PC-3 (cell line): Measurements from ENCODE around the gene BCAS4. TPM values are rescaled to one million over a fixed set of nuclear protein-coding genes. Genes with fewer than 3 reads are reported as not detected.

Experiments
- ATAC-seq: fragments of 200-7000 bp; cut with Tn5 transposase; 2 replicates; pipeline ENCODE4 v1.9.1; 2020; ENCODE audit warnings: mild to moderate bottlenecking, moderate library complexity
- BruUV-seq: library from RNA; stranded (reverse); fragments of 400-500 nt; replicated peaks from 2 replicates; lab custom pipeline; 2021; lab: Mats Ljungman, UMichigan
- CTCF ChIA-PET: fragments of 300-600 bp; sonication (Branson Sonifier 250); formaldehyde crosslinking; loops from one replicate; lab custom pipeline; 2022; ENCODE audit warnings: antibody characterized with exemption; lab: Charles Lee
- POLR2A ChIA-PET: fragments of 300-600 bp; sonication (Branson Sonifier 250); formaldehyde crosslinking; loops from one replicate; lab custom pipeline; 2022; ENCODE audit warnings: antibody characterized with exemption; ENCODE audit not compliant: unreplicated experiment; lab: Charles Lee
- DNase-seq: peaks from one replicate; pipeline ENCODE4 v3.0.0-alpha.2; 2015
- H2AFZ ChIP-seq: fragments of 300-600 bp; sonication (generic); 2 replicates; pipeline ENCODE4 v1.6.0; 2016; ENCODE audit warnings: antibody characterized with exemption, low read length
- H3F3A ChIP-seq: fragments of 300-600 bp; sonication (generic); one replicate; pipeline ENCODE4 v1.6.0; 2017; ENCODE audit warnings: antibody characterized with exemption, low read length, control low read depth, mild to moderate bottlenecking; ENCODE audit not compliant: unreplicated experiment
- H3K27ac ChIP-seq: fragments of 300-600 bp; sonication (generic); 2 replicates; pipeline ENCODE4 v1.5.1; 2016; ENCODE audit warnings: mild to moderate bottlenecking, low read length
- H3K27me3 ChIP-seq: fragments of 300-600 bp; sonication (generic); 2 replicates; pipeline ENCODE4 v1.6.1; 2016; ENCODE audit warnings: low read length, mixed read lengths
- H3K36me3 ChIP-seq: fragments of 300-600 bp; sonication (generic); 2 replicates; pipeline ENCODE4 v1.6.1; 2016; ENCODE audit warnings: low read depth, mixed run types, low read length, mixed read lengths
- H3K4me1 ChIP-seq: fragments of 300-600 bp; sonication (generic); 2 replicates; pipeline ENCODE4 v1.5.1; 2016; ENCODE audit warnings: low read length; ENCODE audit not compliant: insufficient read depth
- H3K4me2 ChIP-seq: fragments of 300-600 bp; sonication (generic); 2 replicates; pipeline ENCODE4 v1.6.0; 2016; ENCODE audit warnings: low read length
- H3K4me3 ChIP-seq: fragments of 300-600 bp; sonication (generic); 2 replicates; pipeline ENCODE4 v1.5.1; 2016; ENCODE audit warnings: mild to moderate bottlenecking, low read length, mixed read lengths
- H3K79me2 ChIP-seq: fragments of 300-600 bp; sonication (generic); 2 replicates; pipeline ENCODE4 v1.6.1; 2017; ENCODE audit warnings: low read length, mixed read lengths
- H3K9ac ChIP-seq: fragments of 300-600 bp; sonication (generic); 2 replicates; pipeline ENCODE4 v1.6.0; 2016; ENCODE audit warnings: mild to moderate bottlenecking, low read length
- H3K9me2 ChIP-seq: fragments of 300-600 bp; sonication (generic); replicated peaks from 2 replicates; pipeline ENCODE4 v1.6.1; 2016; ENCODE audit warnings: mixed run types, low read length, mixed read lengths
- H3K9me3 ChIP-seq: fragments of 300-600 bp; sonication (generic); 2 replicates; pipeline ENCODE4 v1.6.1; 2016; ENCODE audit warnings: low read length, mixed read lengths
- H4K20me1 ChIP-seq: fragments of 300-600 bp; sonication (generic); 2 replicates; pipeline ENCODE4 v1.6.1; 2016; ENCODE audit warnings: low read length, mixed read lengths
- CTCF ChIP-seq: fragments of 300-600 bp; sonication (generic); conservative IDR thresholded peaks from 2 replicates; pipeline ENCODE4 v1.5.1; 2017; ENCODE audit warnings: antibody characterized with exemption, low read depth, mild to moderate bottlenecking, low read length
- EZH2 ChIP-seq: fragments of 300-600 bp; sonication (generic); IDR thresholded peaks from one replicate; pipeline ENCODE4 v1.6.1; 2017; ENCODE audit warnings: antibody characterized with exemption, mild to moderate bottlenecking, low read length; ENCODE audit not compliant: unreplicated experiment
- EZH2phosphoT487 ChIP-seq: fragments of 300-600 bp; sonication (generic); IDR thresholded peaks from 2 replicates; pipeline ENCODE4 v1.6.1; 2018; ENCODE audit warnings: mild to moderate bottlenecking, antibody characterized with exemption, low read length, borderline replicate concordance
- intact Hi-C: fragments of 100-400 bp; cut with micrococcal nuclease; formaldehyde crosslinking; loops from 2 replicates; pipeline ENCODE4 v1.9.0; 2023
- total RNA-seq: library from RNA; depleted of rRNA; stranded (reverse); fragments of >200 nt; gene quantifications from 2 replicates; pipeline ENCODE4 v1.2.3, GENCODE V29; 2014

Gene BCAS4
- total RNA-seq, 1 experiment from 2014 or later, result 56.9 TPM

GRCh38 chr20:50913690-50914375 is 119.0 kb downstream of the BCAS4 start:
- Histone ChIP-seq H4K20me1 (peaks cover 93% of the 10 kb centered on the region), H3K79me2 (peaks cover 100% of the 10 kb centered on the region), H3K4me2 (no peak overlapping the region), H2AFZ (no peak overlapping the region), H3K36me3 (peaks cover 34% of the 10 kb centered on the region), H3K4me3 (no peak overlapping the region), H3K9ac (no peak overlapping the region), H3F3A (peaks cover 6% of the 10 kb centered on the region), H3K9me3 (no peaks in the 10 kb centered on the region), H3K27me3 (no peaks in the 10 kb centered on the region), H3K9me2 (no peaks in the 10 kb centered on the region), H3K4me1 (peaks cover 25% of the 10 kb centered on the region), H3K27ac (no peak overlapping the region)
- intact Hi-C loops, result no loop called here
- ChIA-PET POLR2A (no interaction called here), CTCF (no interaction called here)
- DNase-seq (peak; percentile 67), ATAC-seq (peak; percentile 94)
- TF ChIP-seq EZH2 (no peak), EZH2phosphoT487 (no peak), CTCF (no peak)
- BruUV-seq, result no TSS peak

- H3F3A ChIP-seq, result peaks cover 6% of the 10 kb centered on the region
- H3K79me2 ChIP-seq, result peaks cover 99% of the 10 kb centered on the region
- H3K9me2 ChIP-seq, result no peaks in the 10 kb centered on the region
- H3K9me3 ChIP-seq, result no peaks in the 10 kb centered on the region
- no peak overlapping the region for H3K4me3 ChIP-seq
- no TSS peak for BruUV-seq
- DNase-seq, result peak; percentile 22
- intact Hi-C loops, result no loop called here
- TF ChIP-seq CTCF (no peak), EZH2phosphoT487 (no peak), EZH2 (no peak)
- POLR2A ChIA-PET, result no interaction called here
- H3K27ac ChIP-seq, result no peak overlapping the region
- peaks cover 36% of the 10 kb centered on the region for H3K36me3 ChIP-seq
- H2AFZ ChIP-seq, result no peak overlapping the region
- no peak overlapping the region for H3K9ac ChIP-seq
- ATAC-seq, result no peak; the same call in 1 of the 2 replicates
- no peak overlapping the region for H3K4me2 ChIP-seq
- H3K27me3 ChIP-seq, result no peaks in the 10 kb centered on the region
- H3K4me1 ChIP-seq, result peaks cover 25% of the 10 kb centered on the region
- CTCF ChIA-PET, result no interaction called here
- H4K20me1 ChIP-seq, result peaks cover 90% of the 10 kb centered on the region
Observed at GRCh38 chr20:50915424-50915823, 120.6 kb downstream of the BCAS4 start.

GRCh38 chr20:50916257-50916656 is 121.4 kb downstream of the BCAS4 start:
- H3F3A ChIP-seq, result peaks cover 6% of the 10 kb centered on the region
- H3K79me2 ChIP-seq, result peaks cover 99% of the 10 kb centered on the region
- no peak overlapping the region for H3K9ac ChIP-seq
- H4K20me1 ChIP-seq, result peaks cover 90% of the 10 kb centered on the region
- intact Hi-C loops, result no loop called here
- no peak overlapping the region for H3K4me3 ChIP-seq
- H3K27ac ChIP-seq, result no peak overlapping the region
- peaks cover 36% of the 10 kb centered on the region for H3K36me3 ChIP-seq
- H3K9me3 ChIP-seq, result no peaks in the 10 kb centered on the region
- DNase-seq (peak; percentile 20), ATAC-seq (peak; percentile 27)
- no peak overlapping the region for H2AFZ ChIP-seq
- no peak for TF ChIP-seq CTCF
- TF ChIP-seq EZH2, result no peak
- no peak for TF ChIP-seq EZH2phosphoT487
- H3K27me3 ChIP-seq, result no peaks in the 10 kb centered on the region
- BruUV-seq, result no TSS peak
- peaks cover 25% of the 10 kb centered on the region for H3K4me1 ChIP-seq
- no peak overlapping the region for H3K4me2 ChIP-seq
- ChIA-PET CTCF (interaction anchor here (1.1 kb wide), 1 partner anchor 122 kb away, joined by 6 read pairs; the partner anchor contains the start of gene BCAS4), POLR2A (interaction anchor here (0.6 kb wide), 1 partner anchor 804 kb away, joined by 3 read pairs; no protein-coding TSS in a partner anchor)
- H3K9me2 ChIP-seq, result no peaks in the 10 kb centered on the region
